ENCODE data around the gene SLC30A2.

DNA sequence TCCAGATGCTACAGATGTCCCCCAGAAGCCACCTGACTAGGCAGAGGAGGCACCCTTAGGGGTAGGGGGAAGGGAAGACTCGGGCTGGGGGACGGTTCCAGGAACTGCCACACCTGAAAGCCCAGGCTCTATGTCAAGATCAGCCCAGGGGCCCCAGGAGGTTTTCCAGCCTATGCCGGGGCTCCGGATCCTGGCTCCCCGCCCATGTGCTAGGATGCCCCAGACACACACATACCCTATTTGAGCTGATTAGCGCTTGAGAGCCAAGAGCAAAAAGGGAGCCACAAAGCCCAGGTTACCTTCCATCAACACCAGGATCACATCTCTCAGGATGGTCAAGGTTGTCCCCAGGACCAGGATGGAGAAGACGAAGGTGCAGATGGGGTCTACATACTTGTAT is 4.5 kb downstream of the SLC30A2 start:
- TF ChIP-seq POLR2A (IDR thresholded peaks at IDR 0.05; ENCODE audit: low read length) = no peak
- no peak for TF ChIP-seq GATA1 (IDR thresholded peaks at IDR 0.05; ENCODE audit: low read depth, low read length)

Data from erythroblast (primary cell).